AG04450 (cell line): ENCODE measurements around the gene KLHL17. TPM values are rescaled to one million over a fixed set of nuclear protein-coding genes. Genes with fewer than 3 reads are reported as not detected.

Experiments
- CTCF ChIA-PET: fragments of 300-600, 350-600 bp; formaldehyde crosslinking; extraction: SDS; loops from one replicate; lab custom pipeline; 2022; ENCODE audit warnings: antibody characterized with exemption, inconsistent platforms; lab: Charles Lee
- POLR2A ChIA-PET: fragments of 350-600 bp; formaldehyde crosslinking; extraction: SDS; loops from one replicate; lab custom pipeline; 2021; ENCODE audit warnings: antibody characterized with exemption, inconsistent platforms; lab: Yijun Ruan, JAX
- DNase-seq: peaks from one replicate; pipeline ENCODE4 v3.0.0-alpha.2; 2011; ENCODE audit warnings: low read depth, low spot score
- H3K27ac ChIP-seq: one replicate; pipeline ENCODE4 v1.5.1; 2012; ENCODE audit warnings: low read depth, low read length, control low read depth
- H3K27me3 ChIP-seq: one replicate; pipeline ENCODE4 v1.6.0; 2012; ENCODE audit warnings: low read length; ENCODE audit not compliant: control insufficient read depth, insufficient read depth
- H3K4me3 ChIP-seq: 2 replicates; pipeline ENCODE4 v1.5.1; 2011; ENCODE audit warnings: mild to moderate bottlenecking, low read depth, low read length, control low read depth
- H3K9me3 ChIP-seq: 2 replicates; pipeline ENCODE4 v1.5.1; 2012; ENCODE audit warnings: low read length; ENCODE audit not compliant: control insufficient read depth, insufficient read depth
- CTCF ChIP-seq: IDR thresholded peaks from 2 replicates; pipeline ENCODE4 v1.5.1; 2011; ENCODE audit warnings: low read depth, low read length, control low read depth, inconsistent platforms
- polyA plus RNA-seq: library from polyadenylated mRNA; depleted of rRNA; stranded (reverse); fragments of >200 nt; gene quantifications from 2 replicates; pipeline ENCODE4 v1.2.3, GENCODE V29; 2011

KLHL17 gene
- polyA plus RNA-seq, 1 experiment: 5.5 TPM

GRCh38 chr1:942411-942821 lies 18.0 kb upstream of the KLHL17 start:
- CTCF ChIA-PET: interaction anchor here (0.6 to 0.7 kb wide), 2 partner anchors 38 to 80 kb away, joined by 3 read pairs; no protein-coding TSS in a partner anchor
- H3K4me3 ChIP-seq: peak overlapping the region; percentile 49
- POLR2A ChIA-PET: interaction anchor here (0.7 to 1.3 kb wide), 5 partner anchors 9 to 26 kb away, joined by 3 to 8 read pairs (median 4); partner anchors contain the start of genes NOC2L, PLEKHN1 and SAMD11
- no peaks in the 10 kb centered on the region; the same call in 1 of the 2 replicates for H3K9me3 ChIP-seq
- TF ChIP-seq CTCF: no peak
- H3K27ac ChIP-seq: no peak overlapping the region
- no peaks in the 10 kb centered on the region for H3K27me3 ChIP-seq
- DNase-seq: no peak

- ChIA-PET CTCF (interaction anchor here (0.7 kb wide), 1 partner anchor 38 kb away, joined by 3 read pairs; no protein-coding TSS in a partner anchor), POLR2A (interaction anchor here (0.6 to 1.7 kb wide), 8 partner anchors 9 to 895 kb away, joined by 3 to 12 read pairs (median 6); partner anchors contain the start of genes NOC2L, PLEKHN1 and SAMD11)
- TF ChIP-seq CTCF: no peak
- H3K9me3 ChIP-seq: no peaks in the 10 kb centered on the region; the same call in 1 of the 2 replicates
- H3K27ac ChIP-seq: no peak overlapping the region
- DNase-seq: no peak
- peak overlapping the region; percentile 35 for H3K4me3 ChIP-seq
- H3K27me3 ChIP-seq: no peaks in the 10 kb centered on the region
Measured at GRCh38 chr1:942864-943533, 17.4 kb upstream of the KLHL17 start.

- TF ChIP-seq CTCF: no peak
- ChIA-PET POLR2A (interaction anchor here (0.6 to 1.7 kb wide), 5 partner anchors 23 to 894 kb away, joined by 3 to 12 read pairs (median 9); partner anchors contain the start of gene PLEKHN1), CTCF (interaction anchor here (1.4 kb wide), 1 partner anchor 39 kb away, joined by 4 read pairs; no protein-coding TSS in a partner anchor)
- no peaks in the 10 kb centered on the region; the same call in 1 of the 2 replicates for H3K9me3 ChIP-seq
- no peaks in the 10 kb centered on the region for H3K27me3 ChIP-seq
- H3K4me3 ChIP-seq: no peak overlapping the region
- H3K27ac ChIP-seq: peak overlapping the region; percentile 87
- no peak for DNase-seq
Measured at GRCh38 chr1:943545-944340, 16.6 kb upstream of the KLHL17 start.

- CTCF ChIA-PET: interaction anchor here (1.4 kb wide), 1 partner anchor 40 kb away, joined by 4 read pairs; no protein-coding TSS in a partner anchor
Measured at GRCh38 chr1:944341-945325, 15.8 kb upstream of the KLHL17 start.

More at GRCh38 chr1:944341-945325, 15.8 kb upstream of the KLHL17 start:
- POLR2A ChIA-PET: interaction anchor here (0.7 to 1.7 kb wide), 2 partner anchors 22 to 40 kb away, joined by 3 to 12 read pairs; partner anchors contain the start of gene PLEKHN1
- no peak for TF ChIP-seq CTCF
- Histone ChIP-seq H3K27me3 (no peaks in the 10 kb centered on the region), H3K9me3 (no peaks in the 10 kb centered on the region; the same call in 1 of the 2 replicates), H3K27ac (peak overlapping the region; percentile 87), H3K4me3 (no peak overlapping the region)
- DNase-seq: peak; percentile 55
